ENCODE measurements around the gene ACYP1. TPM values are rescaled to one million over a fixed set of nuclear protein-coding genes. Genes with fewer than 3 reads are reported as not detected.

Gene ACYP1
- total and polyA plus RNA-seq, 9 of the 15 experiments (the other 6 are each of a cell fraction or from before 2014, with no cell fraction given): 19.9 to 113 (median 52.3) TPM

GRCh38 chr14:75063491-75064204 lies at the start of gene ACYP1 (continued):
- TF ChIP-seq ARID4B (CRISPR knock-in tag; IDR thresholded peaks at IDR 0.05) (no peak; the same call in 1 of the 2 replicates), MCM5 (IDR thresholded peaks at IDR 0.05; ENCODE audit: low read depth) (no peak), CBX2 (IDR thresholded peaks at IDR 0.05; ENCODE audit: insufficient read depth, low read length, poor library complexity, severe bottlenecking) (no peak), PATZ1 (CRISPR knock-in tag; IDR thresholded peaks at IDR 0.05; ENCODE audit: borderline replicate concordance) (no peak), ZBTB17 (CRISPR knock-in tag; IDR thresholded peaks at IDR 0.05) (no peak), PML (IDR thresholded peaks at IDR 0.05; ENCODE audit: low read length) (no peak), FIP1L1 (IDR thresholded peaks at IDR 0.05; ENCODE audit: low read depth, low read length, poor library complexity, severe bottlenecking) (no peak), FOSL1 (tag; conservative IDR thresholded peaks at IDR 0.05) (no peak), TRIM25 (IDR thresholded peaks at IDR 0.05; ENCODE audit: borderline replicate concordance) (no peak), ZNF41 (CRISPR knock-in tag; conservative IDR thresholded peaks at IDR 0.05) (no peak), ZNF124 (CRISPR knock-in tag; IDR thresholded peaks at IDR 0.05) (no peak), STAT5A (IDR thresholded peaks at IDR 0.05; ENCODE audit: borderline replicate concordance, low read length) (no peak), ESRRA (IDR thresholded peaks at IDR 0.05; ENCODE audit: borderline replicate concordance, low read depth) (peak; percentile 60), ZNF785 (CRISPR knock-in tag; IDR thresholded peaks at IDR 0.05) (no peak), PCBP1 (IDR thresholded peaks at IDR 0.05; ENCODE audit: low read depth, low read length, poor library complexity, severe bottlenecking) (no peak)
- TF ChIP-seq, protein P1, sequence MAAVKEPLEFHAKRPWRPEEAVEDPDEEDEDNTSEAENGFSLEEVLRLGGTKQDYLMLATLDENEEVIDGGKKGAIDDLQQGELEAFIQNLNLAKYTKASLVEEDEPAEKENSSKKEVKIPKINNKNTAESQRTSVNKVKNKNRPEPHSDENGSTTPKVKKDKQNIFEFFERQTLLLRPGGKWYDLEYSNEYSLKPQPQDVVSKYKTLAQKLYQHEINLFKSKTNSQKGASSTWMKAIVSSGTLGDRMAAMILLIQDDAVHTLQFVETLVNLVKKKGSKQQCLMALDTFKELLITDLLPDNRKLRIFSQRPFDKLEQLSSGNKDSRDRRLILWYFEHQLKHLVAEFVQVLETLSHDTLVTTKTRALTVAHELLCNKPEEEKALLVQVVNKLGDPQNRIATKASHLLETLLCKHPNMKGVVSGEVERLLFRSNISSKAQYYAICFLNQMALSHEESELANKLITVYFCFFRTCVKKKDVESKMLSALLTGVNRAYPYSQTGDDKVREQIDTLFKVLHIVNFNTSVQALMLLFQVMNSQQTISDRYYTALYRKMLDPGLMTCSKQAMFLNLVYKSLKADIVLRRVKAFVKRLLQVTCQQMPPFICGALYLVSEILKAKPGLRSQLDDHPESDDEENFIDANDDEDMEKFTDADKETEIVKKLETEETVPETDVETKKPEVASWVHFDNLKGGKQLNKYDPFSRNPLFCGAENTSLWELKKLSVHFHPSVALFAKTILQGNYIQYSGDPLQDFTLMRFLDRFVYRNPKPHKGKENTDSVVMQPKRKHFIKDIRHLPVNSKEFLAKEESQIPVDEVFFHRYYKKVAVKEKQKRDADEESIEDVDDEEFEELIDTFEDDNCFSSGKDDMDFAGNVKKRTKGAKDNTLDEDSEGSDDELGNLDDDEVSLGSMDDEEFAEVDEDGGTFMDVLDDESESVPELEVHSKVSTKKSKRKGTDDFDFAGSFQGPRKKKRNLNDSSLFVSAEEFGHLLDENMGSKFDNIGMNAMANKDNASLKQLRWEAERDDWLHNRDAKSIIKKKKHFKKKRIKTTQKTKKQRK (IDR thresholded peaks at IDR 0.05; ENCODE audit: borderline replicate concordance, low read depth, low read length): peak; percentile 70
